Umbilical cord (tissue), 2 donors: ENCODE data around the gene SMPX. TPM values are rescaled to one million over a fixed set of nuclear protein-coding genes. Genes with fewer than 3 reads are reported as not detected.

Experiments used
- DNase-seq: peaks from one replicate; pipeline ENCODE4 v3.0.0-alpha.2; 2015; ENCODE audit warnings: low spot score
- total RNA-seq: library from RNA; depleted of rRNA; stranded (reverse); fragments of >200 nt; gene quantifications from one replicate; pipeline ENCODE4 v1.2.3, GENCODE V29; 2014; ENCODE audit warnings: low replicate concordance; ENCODE audit not compliant: insufficient read depth

The SMPX gene
- total RNA-seq, 1 donor from 2014 or later = 0.72 TPM

DNA sequence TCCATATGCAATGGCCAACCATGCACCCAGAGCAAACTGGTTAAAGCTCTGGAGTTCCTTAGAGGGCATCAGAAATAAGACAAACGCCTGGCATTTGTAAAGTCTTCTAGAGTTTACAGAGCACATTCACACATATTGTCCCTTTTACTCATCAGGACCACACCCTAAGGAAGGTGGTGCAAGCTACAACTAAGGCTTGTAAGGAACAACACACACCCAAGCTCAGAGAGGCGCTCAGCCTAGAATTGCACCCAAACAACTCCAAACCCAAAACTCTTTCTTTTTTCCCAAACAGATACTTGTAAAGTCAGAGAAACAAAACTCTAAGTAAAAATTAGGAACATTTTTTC, 46.1 kb downstream of the SMPX start:
- no peak for DNase-seq

DNA sequence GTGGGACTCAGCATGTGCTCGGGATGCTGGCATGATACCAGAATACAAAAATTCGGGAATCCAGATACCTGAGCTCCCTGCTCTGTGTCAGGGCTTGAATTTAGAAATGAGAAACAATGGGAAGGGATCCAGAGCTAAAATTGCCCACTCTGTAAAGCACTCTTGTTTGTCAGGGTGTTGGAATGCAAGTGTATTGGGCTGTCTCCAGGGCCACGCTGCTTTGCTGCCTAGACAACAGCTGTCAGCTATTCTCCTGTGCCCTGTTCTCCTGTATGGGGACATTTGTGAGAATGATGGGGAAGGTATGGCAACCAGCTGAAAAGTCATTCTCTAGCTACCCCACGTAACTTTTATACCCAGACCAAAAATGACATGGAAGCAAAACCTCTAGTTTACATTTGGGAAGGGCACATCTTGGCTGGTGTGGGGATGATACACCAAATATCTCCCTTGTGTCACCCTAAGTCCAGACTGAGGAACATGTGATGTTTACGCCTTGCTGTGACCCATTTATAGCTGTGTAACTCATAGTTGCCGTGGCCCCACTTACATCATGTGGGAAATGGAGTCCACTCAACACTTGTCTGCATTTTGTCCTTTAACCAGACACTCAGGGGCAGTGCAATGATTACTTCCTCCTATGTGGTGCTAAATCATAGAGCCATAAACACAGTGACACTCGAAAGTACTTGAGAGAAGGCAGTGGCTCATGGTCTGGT, 46.6 kb downstream of the SMPX start:
- no peak for DNase-seq

DNA sequence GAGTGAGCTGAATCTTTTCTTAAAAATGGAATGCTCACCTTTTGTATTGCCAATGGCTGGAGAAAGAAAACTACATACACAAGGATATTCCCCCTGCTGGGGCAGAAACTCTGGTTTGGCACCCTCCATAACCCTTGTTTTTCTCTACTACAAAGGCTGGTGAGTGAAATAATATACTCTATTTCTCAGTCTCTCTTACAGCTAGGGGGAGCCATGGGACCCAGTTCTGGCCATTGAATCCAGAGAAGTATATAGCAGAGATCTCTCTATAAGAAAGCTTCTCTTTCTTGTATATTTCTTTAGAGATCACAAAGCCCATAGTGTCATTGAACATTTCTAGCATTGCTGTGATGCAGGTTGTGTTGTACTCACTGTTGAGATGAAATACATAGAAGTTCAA, 49.8 kb downstream of the SMPX start:
- no peak for DNase-seq

DNA sequence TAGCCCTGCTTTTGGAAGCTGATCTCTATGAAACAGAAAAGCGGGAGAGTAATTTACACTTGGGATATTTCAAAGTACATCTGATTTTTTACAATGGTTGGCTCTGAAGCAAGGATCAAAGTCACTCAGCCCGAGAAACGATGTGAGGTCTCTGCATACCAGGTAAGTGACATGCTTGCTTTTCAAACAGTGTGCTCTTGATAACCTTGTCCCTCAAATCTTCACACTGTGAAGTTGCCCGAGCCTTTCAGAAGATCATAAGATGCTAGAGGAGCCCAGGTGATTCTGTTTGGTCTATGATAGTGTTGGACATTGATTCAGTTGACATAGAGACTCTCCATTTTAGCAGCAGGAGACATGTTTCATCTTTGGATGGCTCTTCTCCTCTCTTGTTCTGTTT, 52.7 kb downstream of the SMPX start:
- DNase-seq = no peak

DNA sequence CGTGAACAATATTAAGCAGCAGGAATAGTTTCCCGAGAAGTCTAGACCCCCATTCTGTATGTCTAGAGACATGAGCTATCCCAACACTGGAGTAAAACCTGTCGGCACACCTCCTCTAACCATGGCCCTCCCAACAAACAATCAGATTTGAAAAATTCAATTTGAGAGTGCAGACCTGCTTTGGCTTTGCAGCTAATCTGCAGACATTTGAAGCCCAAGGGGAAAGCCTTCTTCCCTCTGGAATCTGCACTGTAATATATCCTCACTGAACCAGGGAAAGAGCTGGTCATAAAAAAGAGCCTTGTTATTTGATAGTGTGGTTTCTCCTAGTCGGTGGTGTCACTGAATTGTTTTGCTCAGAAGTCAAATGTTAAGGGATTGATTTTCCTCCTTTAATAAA, 55.2 kb downstream of the SMPX start:
- no peak for DNase-seq

DNA sequence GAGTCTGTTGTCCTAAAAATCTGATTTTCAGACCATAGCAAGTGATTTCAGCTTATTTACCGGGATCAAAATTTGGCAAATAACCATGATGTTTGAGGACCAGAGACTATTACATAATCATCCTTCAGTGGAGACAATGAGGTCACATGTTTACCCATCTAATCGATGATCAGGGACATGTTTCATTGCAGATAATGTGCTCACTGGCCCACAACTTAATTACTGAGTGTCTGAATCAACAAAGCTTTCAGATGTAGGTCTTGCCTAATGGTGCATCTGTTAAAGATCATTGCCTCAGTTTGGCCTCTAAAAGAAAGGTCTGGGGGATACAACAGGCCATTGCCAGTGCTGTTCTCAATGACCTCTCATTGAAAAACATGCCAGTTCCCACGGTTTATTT, 56.9 kb downstream of the SMPX start:
- no peak for DNase-seq

DNA sequence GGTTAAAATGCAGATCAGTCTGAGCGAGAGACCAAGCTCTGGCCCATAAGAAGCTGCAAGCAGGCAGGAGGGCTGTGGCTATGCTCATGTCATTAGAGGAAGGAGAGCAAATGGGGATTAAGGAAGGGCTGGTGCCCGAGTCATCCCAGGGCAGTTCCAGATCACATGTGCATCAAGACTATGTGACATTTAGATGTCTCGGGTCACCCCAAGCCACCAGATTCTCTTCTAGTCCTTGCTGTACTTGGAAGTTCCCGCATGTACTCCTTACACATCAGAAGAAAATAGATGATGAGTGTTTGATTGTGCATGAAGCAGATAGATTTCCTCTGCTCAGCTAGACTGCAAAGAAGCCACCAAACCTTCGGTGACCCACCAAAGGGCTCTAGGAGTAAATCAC, 57.6 kb downstream of the SMPX start:
- DNase-seq = no peak

DNA sequence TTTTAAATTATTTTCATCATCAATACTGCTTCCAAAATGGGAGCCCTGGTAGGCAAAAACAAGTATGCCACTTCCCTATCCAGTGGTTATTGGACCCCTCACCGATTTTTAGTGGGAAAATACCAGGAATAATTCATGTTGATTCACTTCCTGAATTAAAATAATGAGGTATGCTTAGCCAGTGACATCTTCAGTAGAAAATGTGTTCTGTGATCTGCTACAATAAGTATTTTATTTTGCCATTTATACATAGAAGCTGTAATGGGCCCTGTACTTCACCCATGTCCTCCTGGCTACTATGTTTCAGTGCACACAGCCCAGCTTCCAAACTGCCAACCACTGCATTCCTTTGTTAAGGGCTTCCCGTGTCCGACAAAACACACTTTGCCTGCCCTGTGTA, 58.8 kb downstream of the SMPX start:
- DNase-seq = no peak

DNA sequence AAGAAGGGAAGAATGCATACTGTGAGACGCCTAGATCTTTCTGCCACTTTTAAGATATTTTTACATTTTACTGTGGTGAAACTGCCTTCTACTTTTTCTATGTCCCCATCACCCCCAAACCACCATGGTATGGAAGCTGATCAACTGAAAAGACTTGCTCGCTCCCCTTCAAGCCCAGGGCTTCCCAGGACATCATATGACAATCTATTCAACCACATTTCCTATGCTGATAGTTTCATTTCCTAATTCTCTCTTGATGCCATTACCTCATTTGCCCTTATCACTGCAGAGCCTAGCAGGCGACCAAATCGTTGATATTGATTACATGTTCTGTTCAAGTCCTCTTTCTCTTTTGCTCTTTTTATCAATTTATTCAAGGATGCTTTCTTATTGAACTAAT, 59.6 kb downstream of the SMPX start:
- no peak for DNase-seq

DNA sequence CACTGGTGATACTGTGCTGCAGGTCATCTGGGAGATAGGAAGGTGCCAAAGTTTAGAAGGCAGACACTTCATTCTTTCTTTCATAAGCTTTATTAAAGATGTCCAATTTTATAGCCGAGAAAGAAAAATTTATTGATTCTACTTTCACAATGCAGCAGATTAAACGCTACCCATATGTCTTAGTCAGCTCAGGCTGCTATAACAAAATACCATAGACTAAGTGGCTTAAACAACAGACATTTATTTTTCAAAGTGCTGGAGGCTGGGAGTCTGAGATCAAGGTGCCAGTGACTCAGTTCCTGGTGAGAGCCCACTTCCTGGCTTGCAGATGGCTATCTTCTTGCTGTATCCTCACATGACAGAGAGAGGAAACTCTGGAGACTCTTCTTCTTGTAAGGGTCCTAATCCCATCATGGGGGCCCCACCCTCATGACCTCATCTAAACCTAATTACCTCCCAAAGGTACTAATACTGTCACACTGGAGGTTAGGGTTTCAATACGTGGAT, 66.4 kb downstream of the SMPX start:
- no peak for DNase-seq

DNA sequence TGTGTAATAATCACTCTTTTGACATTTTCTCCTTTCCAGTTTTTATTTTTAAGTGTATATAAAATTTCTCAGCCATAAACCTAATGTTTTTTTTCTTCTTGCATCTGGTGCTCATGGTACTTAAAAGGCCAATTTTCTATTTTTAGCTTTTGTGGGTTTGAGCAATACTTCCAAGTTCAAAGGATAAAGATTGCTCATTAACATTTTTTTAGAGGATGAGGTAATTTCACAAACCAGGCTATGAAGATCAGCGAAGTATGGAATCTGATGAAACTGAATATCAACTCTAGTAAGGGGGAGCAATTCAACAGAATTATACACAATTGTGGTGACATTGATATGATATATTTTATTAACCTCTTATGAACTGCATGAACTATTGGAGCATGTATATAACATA, 74.0 kb downstream of the SMPX start:
- DNase-seq = peak; percentile 50

DNA sequence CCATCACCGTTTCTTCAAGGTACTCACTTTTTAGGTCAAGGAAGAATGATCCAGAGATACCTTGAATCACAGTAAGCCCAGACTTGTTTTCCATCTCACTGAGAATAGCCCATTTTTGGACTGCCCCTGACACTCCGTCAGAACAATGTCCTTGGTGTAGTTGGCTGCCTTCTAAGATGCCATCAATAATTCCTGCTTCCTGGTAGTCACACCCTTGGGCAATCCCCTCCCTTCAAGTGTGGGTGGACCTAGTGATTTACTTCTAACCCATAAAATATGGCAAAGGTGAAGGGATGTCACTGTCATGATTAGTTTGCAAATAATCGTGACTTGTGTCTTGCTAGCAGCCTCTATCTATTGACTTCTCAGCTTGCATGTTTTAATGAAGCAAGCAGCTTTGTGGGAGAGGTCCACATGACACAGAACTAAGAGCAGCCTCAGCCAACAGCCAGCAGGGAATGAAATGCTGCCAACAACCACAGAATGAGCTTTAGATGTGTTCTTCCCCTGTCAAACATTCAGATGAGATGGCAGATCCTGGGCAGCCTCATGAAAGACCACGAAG, 79.8 kb downstream of the SMPX start:
- no peak for DNase-seq

DNA sequence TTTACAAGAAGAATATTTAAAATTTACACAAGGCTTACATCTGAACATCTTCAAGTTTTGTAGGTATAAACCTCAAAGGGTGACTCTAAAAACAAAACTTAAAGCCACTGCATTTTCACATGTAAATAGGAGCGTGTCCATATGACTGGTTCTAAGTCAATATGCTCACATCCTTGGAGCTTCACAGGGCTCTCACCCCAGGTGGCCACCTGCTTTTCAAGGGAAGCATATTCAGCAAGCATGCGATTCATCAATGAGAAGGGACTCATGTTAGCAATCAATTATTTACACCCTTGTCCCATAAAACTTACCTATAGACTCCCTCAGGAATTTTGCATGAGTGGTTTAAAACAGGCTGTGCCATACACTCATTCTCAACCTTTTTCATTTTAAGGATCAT, 82.0 kb downstream of the SMPX start:
- DNase-seq = no peak

DNA sequence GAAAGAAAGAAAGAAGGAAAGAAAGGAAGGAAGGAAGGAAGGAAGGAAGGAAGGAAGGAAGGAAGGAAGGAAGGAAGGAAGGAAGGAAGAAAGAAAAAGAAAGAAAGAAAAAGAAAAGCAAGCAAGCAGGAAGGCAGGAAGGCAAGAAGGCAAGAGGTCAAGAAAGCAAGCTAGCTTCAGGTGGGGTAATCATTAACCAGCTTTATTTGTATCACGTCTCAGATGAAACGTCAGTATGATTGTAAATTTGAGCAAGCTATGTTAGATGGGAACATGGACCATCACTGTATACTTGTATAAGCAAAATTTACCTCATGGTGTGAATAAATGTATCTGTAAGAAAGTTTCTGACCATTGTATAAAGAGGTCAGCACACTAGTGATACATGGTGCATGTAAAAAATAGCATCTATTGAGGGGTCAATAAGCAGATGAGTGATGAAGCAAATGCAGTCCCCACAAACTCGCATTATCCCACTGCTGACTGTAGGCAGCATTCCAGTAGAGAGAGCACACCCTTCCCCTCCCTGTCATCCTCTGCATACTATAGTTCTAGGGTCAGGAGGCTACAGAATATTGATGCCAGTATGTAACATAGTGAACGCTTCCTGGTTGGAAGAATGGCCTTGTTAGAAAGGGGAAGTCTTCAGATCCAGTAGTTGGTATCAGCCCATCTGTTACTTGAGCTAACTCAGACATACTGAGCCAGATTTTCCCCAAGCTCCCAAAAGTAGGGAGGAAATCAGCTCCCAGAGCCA, 83.3 kb downstream of the SMPX start:
- no peak for DNase-seq

DNA sequence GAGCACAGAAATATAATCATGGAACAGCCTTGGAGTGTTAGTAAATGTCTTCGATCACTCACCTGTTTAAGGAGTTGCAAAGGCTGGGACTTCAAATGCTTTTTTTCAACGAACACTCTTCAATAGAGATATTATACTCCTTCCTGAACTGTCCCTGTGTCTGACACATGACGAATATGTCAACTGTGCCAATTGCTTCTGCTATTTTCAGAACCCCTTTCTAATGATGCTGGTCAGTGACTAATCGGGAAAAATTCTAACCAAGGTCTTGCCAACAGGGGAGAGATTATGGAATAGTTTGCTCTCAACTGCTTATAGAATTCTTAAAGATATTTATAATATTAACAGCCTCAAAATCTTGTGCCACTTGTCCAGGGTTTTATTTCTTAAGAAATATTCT, 91.2 kb downstream of the SMPX start:
- DNase-seq = no peak

DNA sequence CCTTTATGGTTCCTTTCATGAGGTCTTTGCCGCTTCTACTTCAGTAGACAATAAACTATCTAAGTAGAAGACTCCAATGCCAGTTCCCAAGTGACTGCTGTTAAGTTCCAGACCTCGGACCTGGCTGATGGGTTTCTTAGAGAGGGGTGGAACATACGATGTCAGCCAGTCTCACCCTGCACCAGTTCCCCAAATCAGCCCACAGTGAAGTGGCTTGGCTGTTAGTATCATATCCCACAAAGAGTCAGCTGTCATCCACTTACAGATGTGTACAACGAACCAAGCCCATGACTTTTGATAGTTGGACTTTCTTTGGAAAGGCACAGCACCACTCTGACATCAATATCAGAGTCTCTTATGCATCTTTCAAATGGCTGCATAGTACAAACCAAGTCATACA, 91.7 kb downstream of the SMPX start:
- no peak for DNase-seq

DNA sequence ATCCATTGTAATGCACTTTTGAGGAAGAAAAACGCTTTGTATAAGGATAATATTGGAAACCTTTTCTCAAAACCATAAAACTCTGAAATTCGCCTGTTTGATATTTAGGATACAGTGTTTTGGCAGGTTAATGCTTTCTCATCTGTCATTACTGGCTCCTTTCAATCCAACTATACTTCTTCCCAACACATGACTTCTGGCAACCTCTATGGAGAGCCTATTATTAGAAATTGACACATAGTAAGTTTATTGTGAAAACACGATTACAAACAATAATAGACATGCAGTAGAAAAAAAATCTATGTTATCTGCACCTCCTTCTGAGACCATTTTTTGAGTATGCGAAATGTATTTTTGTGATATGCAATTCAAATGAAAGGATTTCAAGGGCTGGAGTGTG, 95.2 kb downstream of the SMPX start:
- no peak for DNase-seq

DNA sequence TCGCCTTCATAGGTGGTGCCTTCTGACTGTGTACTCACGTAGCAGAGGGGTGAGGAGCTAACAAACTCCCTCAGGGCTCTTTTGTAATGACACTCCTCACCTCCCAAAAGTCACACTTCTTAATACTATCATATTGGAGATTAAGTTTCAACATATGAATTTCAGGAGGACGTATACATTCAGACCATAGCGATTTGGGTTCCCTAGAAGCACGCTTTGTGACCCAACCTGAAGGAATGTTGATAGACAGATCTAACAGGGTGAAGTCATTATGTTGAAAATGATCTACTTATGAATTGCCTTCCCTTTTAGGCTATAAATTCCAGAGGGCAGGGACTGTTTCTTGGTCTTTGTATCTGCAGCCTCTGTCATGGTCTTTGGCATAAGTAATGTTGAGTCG, 96.6 kb downstream of the SMPX start:
- no peak for DNase-seq

DNA sequence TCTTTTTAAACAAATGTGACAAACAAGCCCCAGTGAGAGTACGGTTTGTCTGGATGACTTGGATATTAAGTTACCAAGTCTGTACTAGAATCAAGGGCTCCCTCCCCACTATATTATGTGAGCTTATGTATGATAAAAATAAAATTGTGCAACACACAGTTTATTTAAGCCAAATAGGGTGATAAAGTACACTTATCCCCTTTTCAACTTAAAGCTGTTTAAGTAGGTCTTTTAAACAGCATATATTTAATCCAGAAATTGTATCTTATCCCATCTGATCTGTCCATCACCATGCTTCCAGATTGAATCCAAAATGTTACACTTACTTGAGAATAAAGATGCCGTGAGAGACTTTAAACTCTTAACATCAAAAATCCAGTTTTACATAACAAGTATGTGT, 97.8 kb downstream of the SMPX start:
- peak; percentile 40 for DNase-seq

DNA sequence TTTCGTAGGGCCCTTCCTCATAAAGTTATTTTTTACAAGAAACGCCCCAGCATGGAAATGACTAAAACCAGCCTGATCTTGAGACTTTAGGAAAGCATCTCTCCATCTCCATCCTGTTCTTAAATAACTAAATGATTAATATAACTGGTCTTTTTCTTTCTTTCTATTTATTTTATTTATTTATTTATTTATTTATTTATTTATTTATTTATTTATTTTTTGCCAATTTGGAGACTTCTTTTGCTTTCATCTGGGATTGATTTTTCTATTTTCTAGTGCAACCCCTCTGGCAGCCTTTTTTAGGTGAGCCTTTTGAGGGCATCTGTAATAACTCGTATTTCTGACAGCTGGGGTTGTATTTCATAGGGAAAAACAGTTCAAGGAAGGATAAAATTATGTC, 98.6 kb downstream of the SMPX start:
- DNase-seq = no peak

DNA sequence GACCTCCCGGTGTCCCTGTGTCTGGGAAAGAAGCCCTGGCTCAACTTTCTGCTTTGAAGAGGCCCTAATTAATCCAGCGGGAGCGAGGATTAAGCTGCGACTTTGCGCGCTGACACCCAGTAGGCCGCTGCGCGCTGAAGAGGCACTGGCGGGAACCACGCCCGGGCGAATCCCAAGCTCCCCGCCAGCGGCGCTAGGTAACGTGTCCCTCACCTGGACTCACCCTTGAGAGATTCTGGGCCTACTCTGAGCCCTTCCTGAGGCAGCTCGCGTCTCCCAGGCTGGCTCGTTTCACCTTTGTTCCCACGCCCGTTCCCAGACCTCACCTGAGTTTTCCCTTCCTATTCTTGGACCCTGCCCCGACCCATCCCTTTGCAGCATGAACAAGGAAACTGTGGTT, 99.2 kb downstream of the SMPX start:
- DNase-seq = no peak

DNA sequence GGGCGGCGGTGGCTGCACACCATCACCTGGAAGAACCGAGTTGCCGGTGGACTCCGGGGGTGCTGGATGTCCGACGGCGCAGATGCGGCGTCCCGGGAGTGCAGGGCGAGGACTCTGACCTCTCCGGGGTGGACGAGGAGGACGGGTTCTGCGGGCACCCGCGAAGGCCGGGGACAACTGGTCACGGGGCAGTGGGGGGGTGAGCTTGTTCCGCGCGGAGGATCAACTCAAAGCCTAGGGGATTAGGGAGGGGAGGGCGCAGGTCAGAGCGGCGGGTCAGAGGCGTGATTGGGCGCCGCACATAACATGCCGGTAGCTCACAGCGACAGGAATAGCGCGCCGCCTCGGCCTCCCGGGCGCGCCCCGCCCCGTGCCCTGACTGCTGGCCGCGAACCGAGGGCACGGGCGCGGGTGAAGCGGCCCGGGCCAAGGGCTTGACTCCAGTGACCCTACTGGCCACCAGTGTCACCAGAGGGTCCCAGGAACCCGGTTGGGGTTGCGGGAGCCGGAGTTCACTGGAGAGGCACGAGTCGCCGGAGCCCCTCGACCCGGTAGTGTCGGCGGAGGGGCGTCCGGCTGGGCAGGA, 99.7 kb downstream of the SMPX start, which contains the start of gene KLHL34:
TSS of gene KLHL34 (minus strand) at position 179 of the 586 bp plus-strand sequence. CDS start 542 bp downstream, outside the sequence.
- DNase-seq = no peak
